Body of pancreas (tissue), 4 donors: ENCODE data around the gene LDHD. TPM values are rescaled to one million over a fixed set of nuclear protein-coding genes. Genes with fewer than 3 reads are reported as not detected.

ENCODE experiments used
- ATAC-seq: fragments of 150-250 bp; one replicate; pipeline ENCODE4 v1.9.1; 2016
- DNase-seq, 4 donors: peaks; one replicate each; pipeline ENCODE4 v3.0.0-alpha.2; 2019
- H3K27ac ChIP-seq, 4 donors: fragments of 200-600 bp; sonication (generic); 1 replicate in 3 of 4; 2 replicates in 1 of 4; pipeline versions ENCODE4 v1.5.1 to v1.6.1; 2016 to 2019; ENCODE audit warnings: mild to moderate bottlenecking in 1 of 4, mixed read lengths in 1 of 4, moderate library complexity in 1 of 4
- H3K27me3 ChIP-seq, 2 donors: fragments of 200-600 bp; sonication (generic); one replicate each; pipeline ENCODE4 v1.6.0; 2016; ENCODE audit warnings: mild to moderate bottlenecking in 1 of 2
- H3K36me3 ChIP-seq, 2 donors: fragments of 200-600 bp; sonication (generic); replicated peaks in 1 of 2; 2 replicates each; pipeline ENCODE4 v1.5.1; 2016; ENCODE audit warnings: low read depth in 2 of 2; ENCODE audit not compliant: insufficient read depth in 1 of 2
- H3K4me1 ChIP-seq: fragments of 200-600 bp; sonication (generic); one replicate; pipeline ENCODE4 v1.6.0; 2016
- H3K4me3 ChIP-seq, 2 donors: fragments of 200-600 bp; sonication (generic); 1 replicate in 1 of 2; 2 replicates in 1 of 2; pipeline ENCODE4 v1.5.1; 2016 to 2019
- H3K9me3 ChIP-seq, 3 donors: fragments of 200-600 bp; sonication (generic); 1 replicate in 2 of 3; 2 replicates in 1 of 3; pipeline ENCODE4 v1.5.1; 2016
- CTCF ChIP-seq, 7 experiments: fragments of 450-650 bp in 4 of 7; fragments of 200-600 bp in 3 of 7; sonication (generic) in 3 of 7; IDR thresholded peaks; one replicate each; pipeline ENCODE4 v1.5.1; 2016 to 2019; ENCODE audit warnings: antibody characterized with exemption in 7 of 7
- POLR2A ChIP-seq, 3 donors: fragments of 450-650 bp; IDR thresholded peaks; one replicate each; pipeline ENCODE4 v1.6.1; 2016; ENCODE audit warnings: antibody characterized with exemption in 3 of 3, mild to moderate bottlenecking in 2 of 3
- WGBS, 2 donors: methylation state at CpG; one replicate each; pipeline ENCODE4 v1.1.5; 2017; 5-methylcytosine and 5-hydroxymethylcytosine counted together
- intact Hi-C: fragments of 100-400 bp; cut with DNase I; formaldehyde crosslinking; loops from one replicate; pipeline ENCODE4 v1.15.1; 2023
- total RNA-seq, 2 donors: library from RNA; depleted of rRNA; stranded (reverse); fragments of >200 nt; gene quantifications; one replicate each; pipeline ENCODE4 v1.1.0, GENCODE V29; 2016

Gene LDHD
- total RNA-seq, 2 donors from 2014 or later, result 27.7 to 28.3 TPM

- WGBS, 2 donors, result 33 to 34% methylated on average over 1 to 10 of the region's 10 CpGs
- intact Hi-C loops, result loop anchor here (10.0 kb wide), 1 partner anchor 405 kb away; the partner anchor contains the start of gene MLKL
- Histone ChIP-seq H3K4me1 (peaks cover 36% of the 10 kb centered on the region), H3K36me3 (no peaks in the 10 kb centered on the region), H3K27ac (peak overlapping the region; percentile 58 to 85 (median 73)), H3K27me3 (no peaks in the 10 kb centered on the region), H3K4me3 (no peak overlapping the region), H3K9me3 (no peaks in the 10 kb centered on the region)
- no peak for ATAC-seq
- TF ChIP-seq CTCF (IDR thresholded peaks at IDR 0.05) (no peak), POLR2A (IDR thresholded peaks at IDR 0.05) (no peak)
- DNase-seq, result peak; percentile 34 to 65 (median 50)
Measured at GRCh38 chr16:75109732-75110243, 6.8 kb downstream of the LDHD start.

GRCh38 chr16:75108792-75109731, 7.5 kb downstream of the LDHD start:
- H3K36me3 ChIP-seq, result no peaks in the 10 kb centered on the region
- 20 to 40% methylated on average over 22 to 27 of the region's 27 CpGs for WGBS, 2 donors
- no peaks in the 10 kb centered on the region for H3K9me3 ChIP-seq
- peak; percentile 83 for ATAC-seq
- H3K4me1 ChIP-seq, result peaks cover 34% of the 10 kb centered on the region
- H3K27ac ChIP-seq, result peak overlapping the region; percentile 64 to 85 (median 74)
- DNase-seq, result peak; percentile 93 to 98 (median 96)
- no peak overlapping the region for H3K4me3 ChIP-seq
- TF ChIP-seq POLR2A (IDR thresholded peaks at IDR 0.05) (peak in 1 of 3 donors; percentile 30), CTCF (IDR thresholded peaks at IDR 0.05) (no peak)
- H3K27me3 ChIP-seq, result no peaks in the 10 kb centered on the region
- intact Hi-C loops, result no loop called here

GRCh38 chr16:75107505-75107904, 9.1 kb downstream of the LDHD start:
- 85 to 93% methylated on average over 8 to 10 of the region's 10 CpGs for WGBS, 2 donors
- Histone ChIP-seq H3K36me3 (no peaks in the 10 kb centered on the region), H3K4me3 (no peak overlapping the region), H3K9me3 (no peaks in the 10 kb centered on the region), H3K4me1 (peaks cover 34% of the 10 kb centered on the region), H3K27ac (no peak overlapping the region), H3K27me3 (no peaks in the 10 kb centered on the region)
- TF ChIP-seq CTCF (IDR thresholded peaks at IDR 0.05) (no peak), POLR2A (IDR thresholded peaks at IDR 0.05) (no peak)
- intact Hi-C loops, result no loop called here
- ATAC-seq (no peak), DNase-seq (no peak)

- ATAC-seq, result no peak
- no peak overlapping the region for H3K4me3 ChIP-seq
- no peak for DNase-seq
- H3K9me3 ChIP-seq, result no peaks in the 10 kb centered on the region
- H3K27me3 ChIP-seq, result no peaks in the 10 kb centered on the region
- peak overlapping the region in 1 of 4 donors; percentile 32 for H3K27ac ChIP-seq
- H3K4me1 ChIP-seq, result peaks cover 31% of the 10 kb centered on the region
- intact Hi-C loops, result no loop called here
- 89 to 94% methylated on average over 19 to 20 of the region's 20 CpGs for WGBS, 2 donors
- no peaks in the 10 kb centered on the region for H3K36me3 ChIP-seq
- TF ChIP-seq CTCF (IDR thresholded peaks at IDR 0.05) (no peak), POLR2A (IDR thresholded peaks at IDR 0.05) (no peak)
Measured at GRCh38 chr16:75106351-75107274, 10.0 kb downstream of the LDHD start.
